ENCODE measurements around the gene EFCC1.
"Not testable (repeated sequence)": the region's sequence is repeated elsewhere in the genome, so short reads cannot be mapped to it uniquely, and the experiment has no call there.

EFCC1 gene

DNA sequence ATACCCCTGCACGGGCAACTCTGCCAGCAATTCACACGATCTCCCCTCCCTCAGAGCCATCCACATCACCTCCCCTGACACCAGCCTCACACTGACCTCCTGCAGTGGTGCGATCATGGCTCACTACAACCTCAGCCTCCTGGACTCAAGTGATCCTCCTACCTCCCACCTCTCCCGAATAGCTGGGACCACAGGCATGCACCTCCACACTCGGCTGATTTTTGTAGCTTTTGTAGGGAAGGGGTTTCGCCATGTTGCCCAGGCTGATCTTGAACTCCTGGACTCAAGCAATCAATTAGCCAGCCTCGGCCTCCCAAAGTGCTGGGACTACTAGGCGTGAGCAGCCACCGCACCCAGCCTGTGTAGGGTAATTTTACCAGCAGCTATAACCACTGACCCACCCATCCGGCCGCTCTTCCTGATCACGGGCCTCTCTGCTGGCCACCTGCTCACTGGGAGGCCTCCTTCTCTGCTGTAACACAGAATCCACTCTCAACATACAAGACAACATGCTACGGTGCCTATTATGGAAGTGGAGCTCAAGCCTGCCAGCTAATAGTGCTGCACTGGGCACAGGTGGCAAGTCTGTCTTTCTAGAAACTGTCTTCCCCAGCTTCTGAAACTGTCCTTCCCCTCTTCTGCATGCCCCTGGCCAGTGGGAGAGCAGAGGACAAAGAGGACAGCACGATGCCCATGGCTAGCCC is 64.1 kb downstream of the EFCC1 start:
- H3K4me3 ChIP-seq (ENCODE audit: low read depth, low read length) = no peak overlapping the region
- TF ChIP-seq, protein P1, sequence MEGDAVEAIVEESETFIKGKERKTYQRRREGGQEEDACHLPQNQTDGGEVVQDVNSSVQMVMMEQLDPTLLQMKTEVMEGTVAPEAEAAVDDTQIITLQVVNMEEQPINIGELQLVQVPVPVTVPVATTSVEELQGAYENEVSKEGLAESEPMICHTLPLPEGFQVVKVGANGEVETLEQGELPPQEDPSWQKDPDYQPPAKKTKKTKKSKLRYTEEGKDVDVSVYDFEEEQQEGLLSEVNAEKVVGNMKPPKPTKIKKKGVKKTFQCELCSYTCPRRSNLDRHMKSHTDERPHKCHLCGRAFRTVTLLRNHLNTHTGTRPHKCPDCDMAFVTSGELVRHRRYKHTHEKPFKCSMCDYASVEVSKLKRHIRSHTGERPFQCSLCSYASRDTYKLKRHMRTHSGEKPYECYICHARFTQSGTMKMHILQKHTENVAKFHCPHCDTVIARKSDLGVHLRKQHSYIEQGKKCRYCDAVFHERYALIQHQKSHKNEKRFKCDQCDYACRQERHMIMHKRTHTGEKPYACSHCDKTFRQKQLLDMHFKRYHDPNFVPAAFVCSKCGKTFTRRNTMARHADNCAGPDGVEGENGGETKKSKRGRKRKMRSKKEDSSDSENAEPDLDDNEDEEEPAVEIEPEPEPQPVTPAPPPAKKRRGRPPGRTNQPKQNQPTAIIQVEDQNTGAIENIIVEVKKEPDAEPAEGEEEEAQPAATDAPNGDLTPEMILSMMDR (IDR thresholded peaks at IDR 0.05; ENCODE audit: borderline replicate concordance, insufficient read depth, low read depth, low read length) = no peak

DNA sequence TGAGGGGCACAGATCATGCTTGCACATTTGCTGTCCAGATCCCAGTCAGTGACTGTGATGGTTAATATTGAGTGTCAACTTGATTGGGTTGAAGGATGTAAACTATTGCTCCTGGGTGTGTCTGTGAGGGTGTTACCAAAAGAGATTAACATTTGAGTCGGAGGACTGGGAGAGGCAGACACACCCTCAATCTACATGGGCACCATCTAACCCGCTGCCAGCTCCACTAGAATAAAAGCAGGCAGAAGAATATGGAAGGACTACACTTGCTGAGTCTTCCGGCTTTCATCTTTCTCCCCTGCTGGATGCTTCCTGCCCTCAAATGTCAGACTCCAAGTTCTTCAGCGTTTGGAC is 64.6 kb downstream of the EFCC1 start:
- no peak overlapping the region for H3K4me3 ChIP-seq (ENCODE audit: low read depth, low read length)
- TF ChIP-seq, protein P1 (IDR thresholded peaks at IDR 0.05; ENCODE audit: borderline replicate concordance, insufficient read depth, low read depth, low read length) = no peak

- not testable (repeated sequence) for H3K4me3 ChIP-seq (ENCODE audit: low read depth, low read length)
Measured at GRCh38 chr3:129067719-129068118, 66.6 kb downstream of the EFCC1 start.

DNA sequence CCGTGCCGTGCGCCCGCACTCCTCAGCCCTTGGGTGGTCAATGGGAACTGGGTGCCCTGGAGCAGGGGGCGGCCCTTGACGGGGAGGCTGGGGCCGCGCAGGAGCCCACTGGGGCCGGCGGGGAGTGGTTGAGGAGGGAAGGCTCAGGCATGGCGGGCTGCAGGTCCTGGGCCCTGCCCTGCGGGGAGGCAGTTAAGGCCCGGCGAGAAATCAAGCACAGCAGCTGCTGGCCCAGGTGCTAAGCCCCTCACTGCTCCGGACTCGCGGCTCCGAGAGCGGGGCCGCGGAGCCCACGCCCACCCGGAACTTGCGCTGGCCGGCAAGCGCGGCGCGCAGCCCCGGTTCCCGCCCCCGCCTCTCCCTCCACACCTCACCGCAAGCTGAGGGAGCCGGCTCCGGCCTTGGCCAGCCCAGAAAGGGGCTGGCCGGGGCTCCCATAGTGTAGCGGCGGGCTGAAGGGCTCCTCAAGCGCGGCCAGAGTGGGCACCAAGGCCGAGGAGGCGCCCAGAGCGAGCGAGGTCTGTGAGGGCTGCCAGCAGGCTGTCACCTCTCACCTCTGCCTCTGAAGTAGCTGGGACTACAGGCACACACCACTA is 67.3 kb downstream of the EFCC1 start:
- TF ChIP-seq, protein P1 (IDR thresholded peaks at IDR 0.05; ENCODE audit: borderline replicate concordance, insufficient read depth, low read depth, low read length) = no peak
- no peak overlapping the region for H3K4me3 ChIP-seq (ENCODE audit: low read depth, low read length)

- not testable (repeated sequence) for H3K4me3 ChIP-seq (ENCODE audit: low read depth, low read length)
Measured at GRCh38 chr3:129069313-129070085, 68.4 kb downstream of the EFCC1 start.

DNA sequence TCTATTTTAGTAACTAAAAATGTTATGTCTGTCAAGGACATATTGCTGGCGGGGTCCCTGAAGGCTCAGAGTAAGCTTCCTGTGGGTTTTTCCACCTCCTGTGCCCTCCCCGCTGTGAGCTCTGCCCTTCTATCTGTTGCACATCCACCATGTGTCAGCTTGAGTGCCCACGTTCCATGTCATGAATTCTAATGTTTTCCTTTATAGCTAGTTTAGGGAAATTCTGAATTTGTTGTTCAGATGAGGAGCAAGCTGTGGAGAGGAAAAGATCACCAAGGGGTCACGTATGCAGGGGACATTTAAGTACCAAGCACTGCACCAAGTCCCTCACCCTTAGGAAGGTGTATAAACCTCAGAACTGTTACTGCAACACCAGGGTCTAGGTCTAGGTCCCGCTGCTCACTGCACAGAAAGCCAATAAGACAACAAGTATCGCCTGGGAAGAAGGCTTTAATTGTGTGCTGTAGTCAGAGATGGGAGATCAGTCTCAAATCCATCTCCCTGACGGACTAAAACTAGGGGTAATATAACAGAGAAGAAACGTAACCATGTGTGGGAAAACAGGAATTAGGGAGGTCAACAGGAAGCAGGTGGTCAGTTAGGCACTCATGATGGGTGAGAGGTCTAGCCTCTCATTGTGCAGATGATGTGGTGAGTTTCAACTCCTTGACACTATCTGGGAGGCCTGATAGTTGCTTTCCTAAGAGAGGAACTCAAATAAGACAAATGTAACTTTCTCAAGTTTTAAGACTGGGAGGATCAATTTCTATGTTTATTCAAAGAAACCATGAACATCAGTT is 69.2 kb downstream of the EFCC1 start:
- no peak overlapping the region for H3K4me3 ChIP-seq (ENCODE audit: low read depth, low read length)

GRCh38 chr3:129077222-129077621 is 76.1 kb downstream of the EFCC1 start:
- no peak overlapping the region for H3K4me3 ChIP-seq (ENCODE audit: low read depth, low read length)
- TF ChIP-seq, protein P1 (IDR thresholded peaks at IDR 0.05; ENCODE audit: borderline replicate concordance, insufficient read depth, low read depth, low read length) = no peak

More for the DNA sequence above, 69.2 kb downstream of the EFCC1 start:
- TF ChIP-seq, protein P1 (IDR thresholded peaks at IDR 0.05; ENCODE audit: borderline replicate concordance, insufficient read depth, low read depth, low read length) = no peak
